Measurements from ENCODE around the gene HIPK2. TPM values are rescaled to one million over a fixed set of nuclear protein-coding genes. Genes with fewer than 3 reads are reported as not detected.
A peak's percentile ranks its signal among the peaks of the same experiment; 100 is the strongest.

Gene HIPK2
- total RNA-seq, result 65.2 TPM

DNA sequence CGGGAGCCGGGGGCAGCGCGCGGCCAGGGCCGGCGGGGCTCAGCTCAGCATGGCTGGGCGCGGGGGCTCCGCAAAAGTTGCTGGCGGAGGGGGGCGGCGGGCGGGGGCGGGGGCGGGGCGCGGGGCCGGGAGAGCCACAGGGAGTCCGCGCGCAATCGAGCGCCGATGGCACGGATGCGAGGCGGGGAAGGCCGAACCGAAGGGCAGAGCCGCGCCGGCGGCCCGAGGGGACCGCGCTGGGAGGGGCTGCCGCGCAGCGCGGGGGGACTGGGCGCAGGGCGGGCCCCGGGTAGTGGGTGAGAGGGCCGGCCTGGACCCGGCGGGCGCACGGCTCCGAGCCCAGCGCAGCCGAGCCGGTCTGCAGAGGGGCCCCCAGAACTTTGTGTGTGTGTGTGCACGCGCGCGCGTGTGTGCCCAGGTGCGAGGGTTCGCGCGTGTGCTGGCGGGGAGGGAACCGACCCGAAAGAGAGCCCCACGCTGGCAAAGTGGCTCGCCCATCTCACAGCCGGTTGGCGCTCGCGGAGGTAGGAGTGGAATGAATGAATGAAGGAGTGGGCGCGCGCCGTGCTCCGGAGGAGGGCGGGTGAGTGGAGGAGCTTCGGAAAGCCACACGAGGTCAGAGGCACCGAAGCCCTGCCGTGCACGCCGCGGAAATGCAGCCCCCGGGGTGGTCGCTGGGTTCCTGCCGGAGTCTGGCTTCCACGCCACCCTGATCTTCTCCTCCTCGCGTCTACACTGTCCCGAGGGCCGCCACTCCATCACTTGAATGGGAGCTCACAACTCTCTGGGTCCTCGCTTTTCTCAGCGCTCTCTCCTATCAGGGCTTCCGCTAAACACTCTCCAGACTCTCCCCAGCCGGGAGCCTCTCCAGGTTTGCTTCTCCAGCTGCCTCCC lies at the start of gene HIPK2:
Gene HIPK2 (minus strand): TSS at position 51 of the 894 bp plus-strand sequence. CDS start 375 bp downstream, outside the sequence.
- intact Hi-C loops (cut with DNase I), result loop anchor here (5.0 kb wide), 1 partner anchor 384 kb away; no protein-coding TSS in a partner anchor
- DNase-seq (ENCODE audit: low spot score), result peak; percentile 81
- peak; percentile 74 for ATAC-seq

- intact Hi-C loops (cut with DNase I), result no loop called here
- DNase-seq (ENCODE audit: low spot score), result no peak
- no peak for ATAC-seq
Measured at GRCh38 chr7:139827042-139827441, 49.2 kb upstream of the HIPK2 start.

GRCh38 chr7:139825666-139826290 lies 48.0 kb upstream of the HIPK2 start:
- intact Hi-C loops (cut with DNase I), result no loop called here
- DNase-seq (ENCODE audit: low spot score) (no peak), ATAC-seq (no peak)

DNA sequence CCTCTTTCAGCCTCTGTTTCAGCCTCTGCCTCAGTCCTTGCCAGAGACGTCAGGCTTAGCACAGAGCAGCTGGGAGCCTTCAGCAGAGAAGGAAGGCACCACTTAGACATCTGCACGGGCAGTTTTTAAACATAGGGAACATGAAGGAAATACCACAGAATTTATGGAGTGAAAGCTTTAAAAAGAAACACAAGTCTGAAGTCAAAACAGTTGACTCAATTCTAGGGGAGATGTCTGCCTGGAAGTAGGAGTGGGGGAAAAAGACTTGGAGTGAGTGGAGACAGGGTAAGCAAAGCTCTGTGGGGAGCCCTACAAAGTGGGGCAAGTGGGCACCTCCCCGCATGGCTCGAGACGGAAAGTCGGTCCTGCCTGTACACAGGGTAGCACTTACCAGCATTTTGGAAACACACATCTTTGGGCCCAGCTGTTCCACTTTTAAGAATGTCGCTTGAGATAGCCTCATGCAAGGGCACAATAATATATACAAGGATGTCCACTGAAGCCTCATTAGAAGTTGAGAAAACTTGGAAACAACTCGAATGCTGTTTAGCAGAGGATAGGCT lies 46.2 kb upstream of the HIPK2 start:
- no peak for ATAC-seq
- intact Hi-C loops (cut with DNase I), result no loop called here
- no peak for DNase-seq (ENCODE audit: low spot score)

- DNase-seq (ENCODE audit: low spot score), result no peak
- intact Hi-C loops (cut with DNase I), result no loop called here
- no peak for ATAC-seq
Measured at GRCh38 chr7:139822855-139823254, 45.1 kb upstream of the HIPK2 start.

DNA sequence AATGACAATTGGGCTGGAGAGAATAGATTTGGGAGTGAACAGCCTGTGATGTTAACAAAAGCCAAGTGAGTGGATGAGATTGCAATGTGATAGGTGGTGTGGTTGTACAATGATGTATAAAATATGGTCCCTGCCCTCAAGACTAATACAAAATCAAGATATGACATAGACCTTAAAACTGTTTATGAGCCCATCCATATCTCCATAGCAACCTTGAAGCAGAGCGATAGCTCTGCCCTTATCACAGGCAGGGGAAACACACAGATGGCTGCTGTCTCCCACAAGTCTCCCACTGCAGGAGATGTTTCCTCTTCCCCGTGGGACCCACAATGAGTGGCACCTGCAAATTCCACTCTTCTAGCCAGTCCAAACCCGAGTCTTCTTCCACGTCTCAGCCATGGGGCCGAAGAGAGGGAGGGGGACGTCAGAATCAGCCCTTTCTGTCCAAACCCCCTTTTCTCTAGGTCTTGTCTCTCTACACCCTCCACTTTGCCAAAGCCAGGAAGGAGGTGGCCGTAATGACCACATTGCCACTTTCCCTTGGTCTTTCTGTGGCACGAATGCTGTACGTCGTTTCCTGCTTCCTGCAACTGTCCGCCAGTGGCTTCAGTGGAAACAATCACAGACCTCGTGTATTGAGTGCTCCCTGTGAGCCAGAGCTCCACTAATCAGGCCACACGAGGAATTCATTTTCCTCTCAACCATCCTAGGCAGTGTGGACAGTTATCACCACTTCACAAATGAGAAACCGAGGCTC lies 43.7 kb upstream of the HIPK2 start:
- no peak for ATAC-seq
- DNase-seq (ENCODE audit: low spot score), result no peak
- intact Hi-C loops (cut with DNase I), result no loop called here

- ATAC-seq (no peak), DNase-seq (ENCODE audit: low spot score) (no peak)
Measured at GRCh38 chr7:139820089-139820488, 42.3 kb upstream of the HIPK2 start.

GRCh38 chr7:139817249-139817648 lies 39.5 kb upstream of the HIPK2 start:
- DNase-seq (ENCODE audit: low spot score) (no peak), ATAC-seq (no peak)
- intact Hi-C loops (cut with DNase I), result no loop called here

More at GRCh38 chr7:139820089-139820488, 42.3 kb upstream of the HIPK2 start:
- intact Hi-C loops (cut with DNase I), result no loop called here

GRCh38 chr7:139813689-139814088 lies 35.9 kb upstream of the HIPK2 start:
- intact Hi-C loops (cut with DNase I), result no loop called here
- ATAC-seq, result no peak
- DNase-seq (ENCODE audit: low spot score), result no peak

GRCh38 chr7:139813151-139813550 lies 35.4 kb upstream of the HIPK2 start:
- intact Hi-C loops (cut with DNase I), result no loop called here
- no peak for ATAC-seq
- no peak for DNase-seq (ENCODE audit: low spot score)

GRCh38 chr7:139811066-139811465 lies 33.3 kb upstream of the HIPK2 start:
- DNase-seq (ENCODE audit: low spot score) (no peak), ATAC-seq (no peak)
- intact Hi-C loops (cut with DNase I), result no loop called here

DNA sequence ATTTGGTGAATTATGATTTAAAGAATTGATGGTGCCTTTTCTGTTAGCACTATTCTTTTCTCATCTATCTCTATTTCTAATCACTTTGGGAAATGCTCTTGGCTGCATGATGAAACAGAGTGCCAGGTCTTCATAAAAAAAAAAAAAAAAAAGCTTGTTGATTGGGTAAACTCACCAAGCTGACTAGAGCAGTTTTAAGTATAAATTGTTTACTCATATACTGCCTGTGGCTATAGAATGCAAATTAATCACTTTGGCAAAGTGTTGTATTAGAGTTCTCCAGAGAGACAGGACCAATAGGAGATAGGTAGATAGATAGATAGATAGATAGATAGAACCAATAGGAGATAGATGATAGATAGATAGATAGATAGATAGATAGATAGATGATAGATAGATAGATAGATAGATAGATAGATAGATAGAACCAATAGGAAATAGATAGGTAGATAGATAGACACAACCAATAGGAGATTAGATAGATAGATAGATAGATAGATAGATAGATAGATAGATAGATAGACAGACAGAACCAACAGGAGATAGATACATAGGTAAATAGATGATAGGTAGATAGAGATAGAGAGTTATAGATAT lies 31.1 kb upstream of the HIPK2 start:
- DNase-seq (ENCODE audit: low spot score) (no peak), ATAC-seq (no peak)
- intact Hi-C loops (cut with DNase I), result no loop called here

- DNase-seq (ENCODE audit: low spot score), result no peak
- no peak for ATAC-seq
- intact Hi-C loops (cut with DNase I), result no loop called here
Measured at GRCh38 chr7:139808427-139808826, 30.6 kb upstream of the HIPK2 start.

- DNase-seq (ENCODE audit: low spot score), result no peak
- intact Hi-C loops (cut with DNase I), result no loop called here
- ATAC-seq, result no peak
Measured at GRCh38 chr7:139807009-139807408, 29.2 kb upstream of the HIPK2 start.

GRCh38 chr7:139804571-139804970 lies 26.8 kb upstream of the HIPK2 start:
- DNase-seq (ENCODE audit: low spot score) (no peak), ATAC-seq (no peak)
- intact Hi-C loops (cut with DNase I), result no loop called here

DNA sequence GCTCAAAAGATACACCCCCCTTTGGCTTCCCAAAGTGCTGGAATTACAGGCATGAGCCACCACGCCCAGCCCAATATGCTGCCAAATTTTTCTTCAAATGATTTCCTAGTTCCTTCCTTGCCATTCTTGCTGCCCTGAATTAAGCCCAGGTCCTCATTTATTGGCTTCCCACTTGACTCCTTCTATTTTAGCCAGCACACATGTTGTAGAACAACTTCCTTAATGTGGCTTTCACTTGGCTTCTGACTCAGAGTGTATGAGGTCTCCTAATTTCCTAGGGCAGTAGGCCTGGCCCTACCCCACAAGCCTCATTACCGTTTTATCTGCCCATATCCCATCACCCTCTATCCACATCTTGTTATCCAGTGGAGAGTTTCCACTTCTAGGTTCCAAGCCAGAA lies 21.8 kb upstream of the HIPK2 start:
- intact Hi-C loops (cut with DNase I), result no loop called here
- DNase-seq (ENCODE audit: low spot score) (no peak), ATAC-seq (peak; percentile 57)

DNA sequence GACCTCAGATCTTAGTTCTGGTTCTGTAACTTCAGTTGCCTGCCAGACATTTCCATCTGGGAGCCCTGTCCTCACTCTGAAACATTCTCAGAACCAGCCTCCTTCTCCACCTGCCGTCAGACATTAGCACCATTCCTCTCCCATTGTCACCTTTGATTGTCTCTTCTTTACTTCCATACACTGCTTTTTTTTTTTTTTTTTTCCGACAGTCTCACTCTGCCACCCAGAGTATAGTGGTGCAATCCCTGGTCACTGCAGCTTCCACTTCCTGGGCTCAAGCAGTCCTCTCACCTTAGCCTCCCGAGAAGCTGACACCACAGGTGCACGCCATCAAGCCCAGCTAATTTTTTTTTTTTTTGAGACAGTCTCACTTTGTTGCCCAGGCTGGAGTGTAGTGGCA lies 21.1 kb upstream of the HIPK2 start:
- ATAC-seq (no peak), DNase-seq (ENCODE audit: low spot score) (no peak)
- intact Hi-C loops (cut with DNase I), result no loop called here

DNA sequence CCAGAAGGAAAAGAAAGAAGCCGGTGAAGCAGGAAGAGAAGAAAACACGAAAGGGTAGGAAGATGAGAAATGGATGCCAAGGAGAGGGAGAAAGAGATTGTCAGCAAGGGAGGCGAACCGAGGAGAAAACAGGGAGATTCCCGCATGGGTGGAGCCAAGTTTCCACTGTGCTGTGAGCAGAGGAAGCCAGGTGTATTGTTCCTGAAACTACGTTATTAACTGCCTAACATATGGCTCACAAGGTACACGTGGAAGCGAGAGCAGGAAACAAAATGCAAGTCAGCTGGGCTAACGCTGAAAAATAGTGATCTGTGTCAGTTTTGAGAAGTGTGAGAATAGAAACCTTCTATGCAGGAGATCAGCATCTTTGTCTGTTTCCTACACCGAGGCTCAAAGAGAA lies 20.4 kb upstream of the HIPK2 start:
- ATAC-seq (no peak), DNase-seq (ENCODE audit: low spot score) (no peak)
- intact Hi-C loops (cut with DNase I), result no loop called here

- ATAC-seq (no peak), DNase-seq (ENCODE audit: low spot score) (no peak)
- intact Hi-C loops (cut with DNase I), result no loop called here
Measured at GRCh38 chr7:139797607-139798006, 19.8 kb upstream of the HIPK2 start.
